GM18517 (cell line): ENCODE measurements around the gene CCDC18.
"Not testable (repeated sequence)": the region's sequence is repeated elsewhere in the genome, so short reads cannot be mapped to it uniquely, and the experiment has no call there.

Source experiments
- ATAC-seq: cut with Tn5 transposase; IDR thresholded peaks from one replicate; pipeline ENCODE4 v1.9.1; 2021; ENCODE audit warnings: mild to moderate bottlenecking, moderate library complexity; ENCODE audit not compliant: unreplicated experiment

Gene CCDC18

DNA sequence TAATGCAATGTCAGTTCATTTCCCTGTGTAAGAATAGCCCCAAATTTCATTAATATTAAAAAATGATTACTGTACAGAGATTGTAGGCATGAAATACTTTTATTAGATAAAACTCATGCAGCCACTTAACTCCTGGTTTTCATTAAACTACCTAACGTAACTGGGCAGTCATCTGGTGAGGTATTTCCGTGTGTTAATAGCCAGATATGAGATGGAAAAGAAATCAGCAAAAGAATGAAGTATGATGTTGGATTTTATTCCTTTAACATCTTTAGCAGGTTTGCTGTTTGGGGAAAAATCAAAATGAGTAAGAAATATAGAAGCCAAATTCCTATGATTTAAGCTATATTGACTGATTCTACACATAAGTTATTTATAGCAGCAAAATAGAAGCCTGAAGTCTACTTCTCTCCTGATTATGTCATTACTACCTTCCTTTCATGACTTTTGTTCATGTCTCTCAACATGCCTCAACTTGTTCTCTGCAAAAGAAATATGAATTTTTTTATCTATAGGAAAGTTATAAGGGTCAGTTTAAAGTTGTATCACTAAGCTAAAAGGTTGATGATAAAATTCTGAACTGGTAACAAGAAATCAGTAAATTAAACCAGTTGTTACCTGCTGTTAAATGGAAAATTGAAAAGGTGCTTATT lies 42.6 kb downstream of the CCDC18 start:
- no peak for ATAC-seq

DNA sequence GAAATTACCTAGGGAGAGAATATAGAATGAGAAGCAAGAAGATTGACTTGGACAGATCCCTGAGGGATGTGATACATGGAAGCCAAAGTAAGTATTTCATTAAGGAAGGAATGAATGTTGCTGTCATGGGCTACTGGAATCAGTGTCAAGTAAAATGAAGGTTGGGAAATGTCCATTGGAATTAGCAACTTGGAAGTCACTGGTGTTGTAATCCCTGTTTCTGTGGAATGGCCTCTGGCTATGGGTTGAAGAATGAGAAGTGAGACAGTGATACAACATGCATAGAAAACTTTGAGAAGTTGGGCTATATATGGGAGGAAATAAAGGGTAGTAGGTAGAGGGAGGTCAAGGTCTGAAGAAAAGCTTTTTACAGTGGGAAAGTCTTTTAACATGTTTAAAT lies 54.7 kb downstream of the CCDC18 start:
- no peak for ATAC-seq

DNA sequence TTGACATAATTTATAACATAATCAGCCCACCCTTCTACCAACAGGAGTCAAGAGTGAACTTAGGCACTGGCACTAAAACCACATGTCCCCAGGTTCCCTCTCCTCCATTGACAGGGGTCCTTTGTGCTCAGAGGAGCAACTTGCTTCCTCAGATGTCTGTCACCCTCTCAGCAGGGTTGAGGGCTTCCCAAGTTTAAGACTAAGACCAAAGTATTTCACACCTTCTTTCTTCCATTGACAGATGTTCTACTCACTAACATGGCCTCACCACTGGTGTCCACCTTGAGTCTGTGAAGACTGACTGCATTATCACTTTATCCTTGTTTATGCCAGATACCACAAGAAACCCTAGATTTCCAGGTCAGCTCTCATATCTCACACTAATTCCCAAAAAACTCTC lies 56.5 kb downstream of the CCDC18 start:
- ATAC-seq = no peak

DNA sequence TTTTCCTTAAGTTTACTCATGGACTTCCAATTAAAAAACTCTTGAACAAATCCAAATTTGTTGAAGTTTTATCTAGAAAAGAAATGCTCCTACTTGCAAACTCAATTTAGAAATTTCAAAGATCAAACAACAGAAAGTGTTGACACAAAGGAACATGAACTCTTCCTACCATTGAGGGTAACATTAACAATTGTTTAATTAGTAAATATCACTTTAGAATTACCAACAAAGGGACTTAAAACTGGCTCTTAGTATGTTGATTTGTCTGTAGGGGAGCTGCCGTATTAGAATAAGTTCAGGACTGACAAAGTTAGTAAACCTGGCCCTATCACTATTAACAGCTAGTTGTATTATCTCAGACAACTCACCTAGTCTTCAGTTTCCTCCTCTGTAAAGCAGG lies 57.9 kb downstream of the CCDC18 start:
- ATAC-seq = no peak

DNA sequence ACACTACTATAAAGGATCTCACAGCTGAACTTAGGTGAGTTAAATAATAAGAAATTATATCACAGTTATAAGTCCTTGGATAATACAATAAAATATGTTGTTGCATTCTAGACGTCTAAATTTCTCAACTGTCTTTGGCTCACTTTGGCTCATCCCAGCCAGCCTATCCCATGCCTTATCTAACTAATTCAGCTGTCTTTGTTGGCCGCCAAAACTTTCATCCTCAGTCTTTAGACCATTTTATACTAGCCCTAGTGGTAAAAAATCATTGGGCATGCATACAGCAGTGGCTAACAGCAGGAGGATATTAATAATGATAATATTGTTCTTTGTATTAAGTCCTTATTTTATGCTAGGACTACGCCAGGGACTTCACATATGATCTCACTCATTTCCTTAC lies 59.3 kb downstream of the CCDC18 start:
- ATAC-seq = no peak

DNA sequence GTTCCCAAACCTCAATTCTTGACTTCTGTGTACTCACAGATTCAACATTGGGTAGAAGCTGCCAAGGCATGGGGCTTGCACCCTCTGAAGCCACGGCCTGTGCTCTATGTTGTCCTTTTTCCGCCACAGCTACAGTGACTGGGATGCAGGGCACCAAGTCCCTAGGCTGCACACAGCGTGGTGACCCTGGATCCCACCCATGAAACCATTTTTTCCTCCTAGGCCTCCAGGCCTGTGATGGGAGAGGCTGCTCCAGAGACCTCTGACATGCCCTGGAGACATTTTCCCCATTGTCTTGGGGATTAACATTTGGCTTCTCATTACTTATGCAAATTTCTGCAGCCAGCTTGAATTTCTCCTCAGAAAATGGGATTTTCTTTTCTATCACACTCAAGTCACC lies 62.7 kb downstream of the CCDC18 start:
- ATAC-seq = not testable (repeated sequence)

DNA sequence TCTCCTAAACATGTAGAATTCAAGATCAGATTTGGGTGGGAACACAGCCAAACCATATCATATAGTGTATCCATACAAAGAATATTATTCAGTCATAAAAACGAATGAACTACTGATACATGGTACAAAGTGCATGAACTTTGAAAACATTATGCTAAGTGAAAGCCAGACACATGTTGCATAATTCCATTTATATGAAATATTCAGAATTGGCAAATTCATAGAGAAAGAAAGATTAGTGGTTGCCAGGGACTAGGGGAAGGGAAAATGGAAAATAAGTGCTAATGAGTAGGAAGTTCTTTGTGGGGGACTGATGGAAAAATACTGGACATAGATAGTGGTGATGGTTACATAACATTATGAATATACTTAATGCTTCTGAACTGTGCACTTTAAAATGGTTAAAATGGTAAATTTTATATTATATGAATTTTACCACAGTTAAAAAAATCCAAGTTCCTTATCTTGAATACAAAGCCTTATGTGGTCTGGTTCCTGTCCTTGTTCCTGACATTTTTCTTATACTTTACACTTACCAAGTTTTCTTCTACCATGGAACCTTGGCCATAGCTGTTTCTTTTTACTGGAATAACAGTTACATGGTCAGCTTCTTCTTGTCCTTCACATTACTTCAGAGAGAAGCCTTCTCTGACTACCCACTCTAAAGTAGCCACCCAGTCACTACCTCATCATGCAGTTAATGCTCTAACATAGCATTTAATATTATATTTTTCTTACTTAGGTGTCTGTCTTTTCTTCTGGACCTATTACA lies 64.0 kb downstream of the CCDC18 start:
- ATAC-seq = no peak

DNA sequence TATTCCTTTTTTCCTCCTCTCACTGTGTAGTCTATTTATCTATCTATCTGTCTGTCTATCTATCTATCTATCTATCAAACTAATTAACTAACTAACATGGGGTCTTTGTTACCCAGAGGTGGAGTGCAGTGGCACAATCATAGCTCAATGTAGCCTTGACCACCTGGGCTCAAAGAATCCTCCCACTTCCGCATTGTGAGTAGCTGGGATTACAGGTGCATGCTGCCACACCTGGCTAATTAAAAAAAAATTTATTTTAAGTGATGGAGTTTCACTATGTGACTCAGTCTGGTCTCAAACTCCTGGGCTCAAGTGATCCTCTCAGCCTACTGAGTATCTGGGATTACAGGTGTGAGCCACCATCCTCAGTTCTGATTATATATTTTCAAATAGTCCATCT lies 71.4 kb downstream of the CCDC18 start:
- ATAC-seq = no peak

DNA sequence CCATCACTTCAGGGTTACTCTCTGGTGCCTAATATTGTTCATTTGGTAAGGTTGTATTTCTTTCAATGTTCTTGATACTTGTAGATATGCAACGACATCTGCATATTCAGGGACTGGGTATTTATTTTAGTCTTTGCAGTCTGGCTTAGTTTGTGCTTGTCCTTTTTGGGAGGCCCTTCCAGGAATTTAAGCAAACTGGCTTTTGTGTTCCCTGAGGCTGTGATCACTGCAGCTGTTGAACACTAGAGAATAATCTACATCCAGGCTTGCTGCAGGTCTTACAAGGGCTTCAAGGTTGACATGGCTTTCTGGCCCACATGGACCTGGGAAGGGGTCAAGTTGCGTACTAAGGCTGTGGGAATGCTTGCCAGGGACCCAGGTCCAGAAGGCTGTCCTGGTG lies 72.1 kb downstream of the CCDC18 start:
- no peak for ATAC-seq

DNA sequence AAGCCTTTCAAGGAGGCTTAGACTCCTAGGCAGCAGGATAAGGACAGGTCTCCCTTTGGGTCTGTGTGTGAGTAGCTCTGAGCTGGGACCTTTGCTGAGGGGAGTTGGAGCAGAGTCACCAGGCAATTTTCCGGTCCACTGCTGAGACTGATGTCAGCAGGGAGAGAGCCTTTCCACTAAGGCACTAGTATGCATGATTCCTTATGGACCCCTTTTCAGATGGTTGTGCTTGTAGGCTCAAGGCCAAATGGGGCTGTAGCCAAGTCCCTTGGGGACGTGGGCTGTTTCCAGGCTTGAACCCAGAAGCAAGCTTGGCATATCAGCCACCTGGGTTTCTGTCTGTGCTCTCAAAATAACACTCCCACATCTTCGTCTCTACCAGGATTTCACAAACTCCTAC lies 73.0 kb downstream of the CCDC18 start:
- ATAC-seq = no peak

DNA sequence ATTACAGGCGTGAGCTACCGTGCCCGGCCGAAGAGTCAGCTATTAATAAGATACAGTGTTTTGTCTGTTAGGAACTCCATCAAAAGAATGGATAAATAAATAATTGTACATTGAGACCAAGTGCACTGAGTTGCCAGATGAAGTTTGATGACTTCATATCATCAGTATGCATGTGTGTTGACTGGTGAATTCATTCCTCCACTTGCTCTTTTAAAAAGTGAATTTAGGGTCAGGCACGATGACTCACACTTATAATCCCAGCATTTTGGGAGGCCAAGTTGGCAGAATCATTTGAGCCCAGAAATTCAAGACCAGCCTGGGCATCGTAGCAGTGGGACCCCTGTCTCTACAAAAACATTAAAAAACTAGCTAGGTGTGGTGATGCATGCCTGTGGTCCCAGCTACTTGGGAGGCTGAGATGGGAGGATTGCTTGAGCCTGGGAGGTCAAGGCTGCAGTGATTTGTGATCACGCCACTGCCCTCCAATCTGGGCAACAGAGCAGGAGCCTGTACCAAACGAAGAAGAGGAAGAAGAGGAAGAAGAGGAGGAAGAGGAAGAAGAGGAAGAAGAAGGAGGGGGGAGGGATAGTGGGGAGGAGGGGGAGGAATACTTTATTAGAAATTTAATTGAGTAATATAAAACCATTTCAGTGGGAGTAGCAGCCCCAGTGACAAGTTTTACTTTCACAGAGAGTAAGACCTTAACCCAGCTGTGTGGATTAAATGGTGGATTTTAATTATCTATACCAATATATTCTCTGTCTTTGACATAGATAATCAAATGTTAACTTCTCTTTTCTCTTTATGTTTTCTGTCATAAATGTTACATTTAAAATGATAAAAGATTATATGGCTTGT lies 74.9 kb downstream of the CCDC18 start:
- no peak for ATAC-seq

DNA sequence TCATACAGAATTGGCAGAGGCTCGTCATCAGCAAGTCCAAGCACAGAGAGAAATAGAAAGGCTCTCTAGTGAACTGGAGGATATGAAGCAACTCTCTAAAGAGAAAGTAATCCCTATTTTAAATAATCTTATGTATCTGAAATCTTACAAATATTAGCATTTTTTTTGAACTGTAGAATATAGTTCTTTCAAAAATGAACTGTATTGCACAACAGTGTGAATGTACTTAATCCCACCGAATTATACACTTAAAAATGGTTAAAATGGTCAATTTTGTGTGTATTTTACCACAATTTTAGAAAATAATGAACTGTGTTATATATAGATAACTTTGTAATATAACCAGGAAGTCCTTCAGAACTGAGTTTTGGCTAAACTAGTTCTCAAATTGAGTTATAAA lies 75.9 kb downstream of the CCDC18 start:
- ATAC-seq = no peak

DNA sequence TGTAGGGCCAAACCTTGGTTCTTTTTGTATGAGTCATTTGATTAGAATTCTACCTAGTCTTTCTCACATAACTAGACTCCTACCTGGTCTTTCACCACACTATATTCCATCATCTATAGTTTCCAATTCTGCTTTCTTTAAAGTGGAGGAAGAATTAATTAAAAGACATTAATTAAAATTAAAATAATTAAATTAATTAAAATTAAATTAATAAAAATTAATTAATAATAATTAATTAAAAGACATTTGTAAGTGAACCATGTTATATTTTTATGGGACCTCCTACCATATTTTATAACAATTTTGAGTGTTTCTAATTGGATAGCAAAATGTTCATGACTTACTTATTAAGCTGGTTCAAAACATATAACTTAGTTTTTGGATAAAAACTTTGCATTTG lies 77.4 kb downstream of the CCDC18 start:
- no peak for ATAC-seq

DNA sequence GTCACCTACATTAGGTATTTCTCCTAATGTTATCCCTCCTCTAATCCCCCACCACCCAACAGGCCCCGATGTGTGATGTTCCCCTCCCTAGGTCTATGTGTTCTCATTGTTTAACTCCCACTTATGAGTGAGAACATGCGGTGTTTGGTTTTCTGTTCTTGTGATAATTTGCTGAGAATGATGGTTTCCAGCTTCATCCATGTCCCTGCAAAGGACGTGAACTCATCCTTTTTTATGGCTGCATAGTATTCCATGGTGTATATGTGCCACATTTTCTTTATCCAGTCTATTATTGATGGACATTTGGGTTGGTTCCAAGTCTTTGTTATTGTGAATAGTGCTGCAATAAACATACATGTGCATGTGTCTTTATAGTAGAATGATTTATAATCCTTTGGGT lies 80.2 kb downstream of the CCDC18 start:
- ATAC-seq = not testable (repeated sequence)

DNA sequence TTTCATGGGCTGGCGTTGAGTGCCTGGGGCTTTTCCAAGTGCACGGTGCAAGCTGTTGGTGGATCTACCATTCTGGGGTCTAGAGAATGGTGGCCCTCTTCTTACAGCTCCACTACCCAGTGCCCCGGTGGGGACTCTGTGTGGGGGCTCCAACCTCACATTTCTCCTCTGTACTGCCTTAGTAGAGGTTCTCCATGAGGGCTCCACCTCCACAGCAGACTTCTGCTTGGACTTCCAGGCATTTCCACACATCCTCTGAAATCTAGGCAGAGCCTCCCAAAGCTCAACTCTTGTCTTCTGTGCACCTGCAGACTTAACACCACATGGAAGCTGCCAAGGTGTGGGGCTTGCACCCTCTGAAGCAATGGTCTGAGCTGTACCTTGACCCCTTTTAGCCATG lies 82.1 kb downstream of the CCDC18 start:
- no peak for ATAC-seq

DNA sequence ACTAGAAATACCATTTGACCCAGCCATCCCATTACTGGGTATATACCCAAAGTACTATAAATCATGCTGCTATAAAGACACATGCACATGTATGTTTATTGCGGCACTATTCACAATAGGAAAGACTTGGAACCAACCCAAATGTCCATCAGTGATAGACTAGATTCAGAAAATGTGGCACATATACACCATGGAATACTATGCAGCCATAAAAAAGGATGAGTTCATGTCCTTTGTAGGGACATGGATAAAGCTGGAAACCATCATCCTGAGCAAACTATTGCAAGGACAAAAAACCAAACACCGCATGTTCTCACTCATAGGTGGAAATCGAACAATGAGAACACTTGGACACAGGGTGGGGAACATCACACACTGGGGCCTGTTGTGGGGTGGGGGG lies 88.4 kb downstream of the CCDC18 start:
- ATAC-seq = not testable (repeated sequence)

DNA sequence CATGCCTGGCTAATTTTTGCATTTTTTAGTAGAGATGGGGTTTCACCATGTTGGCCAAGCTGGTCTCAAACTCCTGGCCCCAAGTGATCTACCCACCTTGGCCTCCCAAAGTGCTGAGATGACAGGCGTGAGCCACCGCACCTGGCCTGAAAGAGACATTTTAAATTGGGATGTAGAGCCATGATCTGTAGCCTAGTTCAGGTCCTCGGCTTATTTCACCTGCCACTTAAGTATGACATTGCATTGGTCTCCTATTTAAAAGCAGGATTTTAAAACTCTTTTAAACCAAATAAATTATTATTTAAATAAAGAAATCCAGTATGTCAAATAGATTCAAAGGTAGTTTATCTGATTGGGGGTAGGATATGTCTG lies 94.7 kb downstream of the CCDC18 start:
- not testable (repeated sequence) for ATAC-seq

DNA sequence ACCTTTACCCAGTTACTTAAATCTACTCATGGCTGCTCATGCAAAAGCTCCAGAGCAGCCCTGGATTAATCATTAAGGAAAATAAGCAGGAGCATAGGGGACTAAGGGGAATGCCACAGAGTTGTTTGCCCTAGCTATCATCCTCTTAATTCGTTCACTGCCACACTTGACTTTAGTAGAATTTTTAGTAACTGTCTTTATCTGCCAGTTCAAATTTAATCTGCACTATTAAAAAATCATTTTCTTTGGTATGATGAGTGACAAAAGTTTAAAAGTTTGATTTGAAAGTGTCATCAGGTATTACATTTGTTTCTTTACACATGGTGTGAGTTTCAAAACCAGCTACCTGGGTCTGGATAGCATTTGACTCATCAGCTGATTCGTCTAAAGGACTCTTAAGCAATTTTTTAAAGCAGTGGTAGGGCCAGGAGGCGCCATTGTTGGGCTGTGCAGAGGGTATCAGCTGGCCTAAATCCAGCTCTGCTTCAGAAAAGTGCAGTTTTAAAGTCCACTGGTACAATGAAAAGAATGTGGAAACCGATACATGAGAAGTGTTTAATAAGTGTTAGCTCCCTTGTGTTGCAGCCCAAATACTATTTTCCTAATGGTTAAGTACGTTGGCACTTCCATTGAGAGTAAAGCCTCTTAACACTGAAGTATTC lies 95.2 kb downstream of the CCDC18 start:
- ATAC-seq = no peak

DNA sequence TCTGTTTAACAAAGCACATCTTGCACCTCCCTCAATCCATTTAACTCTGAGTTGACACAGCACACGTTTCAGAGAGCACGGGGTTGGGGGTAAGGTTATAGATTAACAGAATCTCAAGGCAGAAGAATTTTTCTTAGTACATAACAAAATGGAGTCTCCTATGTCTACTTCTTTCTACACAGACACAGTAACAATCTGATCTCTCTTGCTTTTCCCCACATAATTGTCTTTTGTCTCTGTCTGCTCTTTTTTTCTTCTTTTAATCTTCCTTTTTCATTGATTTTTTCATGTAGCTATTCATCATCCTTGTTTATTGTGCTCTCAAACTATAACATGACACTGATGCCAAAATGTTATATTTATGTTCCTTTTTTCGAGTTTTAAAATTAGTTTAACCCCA lies 97.0 kb downstream of the CCDC18 start:
- ATAC-seq = not testable (repeated sequence)

DNA sequence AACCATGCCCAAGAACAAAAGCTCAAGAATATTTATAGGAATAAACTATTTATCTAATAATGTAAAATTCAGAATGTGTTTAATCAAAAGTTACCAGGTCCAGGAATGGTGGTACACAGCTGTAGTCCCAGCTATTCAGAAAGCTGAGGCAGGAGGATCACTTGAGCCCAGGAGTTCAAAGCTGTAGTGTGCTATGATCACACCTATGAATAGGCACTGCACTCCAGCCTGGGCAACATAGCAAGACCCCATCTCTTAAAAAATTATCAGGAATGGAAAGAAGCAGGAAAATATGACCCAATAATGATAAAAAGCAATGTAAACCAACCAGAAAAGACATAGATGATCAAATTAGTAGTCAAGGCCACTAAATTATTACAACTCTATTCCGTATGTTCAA lies 103.0 kb downstream of the CCDC18 start:
- no peak for ATAC-seq

DNA sequence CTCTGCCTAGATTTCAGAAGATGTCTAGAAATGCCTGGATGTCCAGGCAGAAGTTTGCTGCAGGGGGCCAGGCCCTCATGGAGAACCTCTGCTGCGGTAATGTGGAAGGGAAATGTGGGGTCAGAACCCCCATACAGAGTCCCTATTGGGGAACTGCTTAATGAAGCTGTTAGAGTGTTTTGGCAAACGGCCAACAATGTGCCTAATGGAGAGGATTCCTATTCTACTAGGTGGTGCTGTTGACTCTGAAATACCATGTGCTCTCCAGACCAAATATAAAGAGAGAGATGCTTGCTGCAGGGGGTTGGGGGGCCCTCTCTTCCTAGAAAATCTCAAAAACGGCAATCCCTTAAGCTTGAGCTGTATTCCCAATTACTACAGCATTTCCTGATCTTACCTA lies 108.0 kb downstream of the CCDC18 start:
- ATAC-seq = no peak
